ENCODE data around the gene SLC17A9. TPM values are rescaled to one million over a fixed set of nuclear protein-coding genes. Genes with fewer than 3 reads are reported as not detected.
A peak's percentile ranks its signal among the peaks of the same experiment; 100 is the strongest.

The SLC17A9 gene
- total and polyA plus RNA-seq, 3 experiments from 2014 or later = 1.0 to 26.8 (median 26.4) TPM

DNA sequence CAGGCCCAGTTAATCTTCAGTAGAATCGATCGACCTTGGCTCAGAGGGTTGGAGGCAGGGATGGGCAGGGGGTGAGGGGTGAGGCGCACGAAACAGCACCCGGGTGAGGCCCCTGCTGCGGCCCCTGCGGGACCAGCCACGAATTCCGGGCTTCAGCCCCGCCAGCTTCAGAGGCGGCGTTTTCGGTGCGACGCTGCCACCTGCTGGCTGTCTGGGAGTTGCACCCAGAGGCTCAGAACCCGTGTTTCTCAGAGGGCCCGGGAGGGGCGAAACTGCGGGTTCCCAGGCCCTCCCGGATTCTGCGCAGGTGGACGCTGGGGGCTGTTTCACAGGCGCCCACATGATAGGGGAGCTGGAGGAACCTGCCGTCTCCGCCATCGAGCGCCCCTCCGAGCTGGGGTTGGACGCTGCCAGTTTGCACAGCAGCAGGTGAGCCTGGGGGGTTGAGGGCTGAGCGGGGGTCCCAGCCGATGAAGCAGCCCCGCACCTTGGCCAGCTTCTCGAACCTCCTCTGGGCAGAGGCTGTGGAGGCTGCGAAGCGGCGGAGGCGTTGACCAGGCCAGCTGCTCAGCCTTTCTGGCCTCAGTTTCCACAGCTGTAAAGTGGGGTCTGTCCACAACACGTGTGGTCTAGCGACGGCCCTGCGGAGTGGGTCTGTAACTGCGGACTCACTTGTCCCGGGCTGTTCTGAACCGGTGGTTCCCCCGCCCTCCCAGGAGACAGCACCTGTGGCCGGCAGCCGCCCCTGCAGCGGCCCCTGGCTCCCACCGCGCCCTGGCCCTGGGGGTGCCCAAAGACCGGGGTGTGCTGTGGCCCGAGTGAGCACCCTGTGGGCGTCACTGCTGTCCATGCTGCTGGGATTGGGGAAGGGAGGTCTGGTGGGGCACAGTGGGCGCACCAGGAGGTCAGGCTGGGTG, 56.8 kb downstream of the SLC17A9 start:
- peaks cover 39 to 48% of the 10 kb centered on the region in 2 donors for H3K27me3 Mint-ChIP-seq
- POLR2A ChIA-PET = interaction anchor here (0.6 to 1.1 kb wide), 3 partner anchors 31 to 206 kb away, joined by 3 to 4 read pairs (median 3); no protein-coding TSS in a partner anchor
- H3K9me3 Mint-ChIP-seq = peaks cover 2 to 18% (median 11%) of the 10 kb centered on the region in 5 donors
- H3K4me3 ChIP-seq (ENCODE audit: low read length) = peak overlapping the region; percentile 34
- CTCF ChIA-PET = interaction anchor here (0.7 to 3.6 kb wide), 28 partner anchors 10 to 510 kb away, joined by 3 to 18 read pairs (median 4); no protein-coding TSS in a partner anchor
- peaks cover 49% of the 10 kb centered on the region for H3K27me3 ChIP-seq (ENCODE audit: insufficient read depth, low read length, poor library complexity, severe bottlenecking)
- peak; percentile 75 to 86 (median 78) for DNase-seq
- no peaks in the 10 kb centered on the region for H3K9me3 ChIP-seq (ENCODE audit: low read length)
- H3K36me3 Mint-ChIP-seq = peaks cover 2 to 15% (median 3%) of the 10 kb centered on the region in 3 donors
- no peak overlapping the region for H3K27ac ChIP-seq (ENCODE audit: low read depth, low read length)
- peaks cover 14 to 40% (median 21%) of the 10 kb centered on the region in 3 donors for H3K4me1 Mint-ChIP-seq
- peak overlapping the region in 5 of 8 donors; percentile 5 to 94 (median 90) for H3K27ac Mint-ChIP-seq
- peaks cover 27% of the 10 kb centered on the region for H3K4me1 ChIP-seq (ENCODE audit: insufficient read depth, low read length)
- no peaks in the 10 kb centered on the region for H3K36me3 ChIP-seq (ENCODE audit: insufficient read depth, low read length)
- H3K4me3 Mint-ChIP-seq = peak overlapping the region in 6 of 7 donors; percentile 3 to 95 (median 90)

GRCh38 chr20:63009988-63010769, 57.7 kb downstream of the SLC17A9 start:
- no peaks in the 10 kb centered on the region for H3K36me3 ChIP-seq (ENCODE audit: insufficient read depth, low read length)
- peak overlapping the region; percentile 69 for H3K4me3 ChIP-seq (ENCODE audit: low read length)
- Mint-ChIP-seq H3K36me3 (peaks cover 2 to 16% (median 3%) of the 10 kb centered on the region in 3 donors), H3K4me3 (peak overlapping the region; percentile 15 to 95 (median 90)), H3K9me3 (peaks cover 2 to 20% (median 11%) of the 10 kb centered on the region in 5 donors), H3K27me3 (peaks cover 35 to 52% of the 10 kb centered on the region in 2 donors), H3K27ac (peak overlapping the region in 6 of 8 donors; percentile 86 to 94 (median 92)), H3K4me1 (peaks cover 10 to 36% (median 17%) of the 10 kb centered on the region in 3 donors)
- POLR2A ChIA-PET = interaction anchor here (0.6 kb wide), 1 partner anchor 205 kb away, joined by 3 read pairs; no protein-coding TSS in a partner anchor
- H3K27ac ChIP-seq (ENCODE audit: low read depth, low read length) = no peak overlapping the region
- H3K27me3 ChIP-seq (ENCODE audit: insufficient read depth, low read length, poor library complexity, severe bottlenecking) = peaks cover 40% of the 10 kb centered on the region
- DNase-seq = peak; percentile 58 to 86 (median 75)
- no peaks in the 10 kb centered on the region for H3K9me3 ChIP-seq (ENCODE audit: low read length)
- CTCF ChIA-PET = interaction anchor here (1.0 to 3.6 kb wide), 12 partner anchors 9 to 144 kb away, joined by 3 to 18 read pairs (median 6); no protein-coding TSS in a partner anchor
- H3K4me1 ChIP-seq (ENCODE audit: insufficient read depth, low read length) = peaks cover 27% of the 10 kb centered on the region

GRCh38 chr20:63011798-63012197, 59.3 kb downstream of the SLC17A9 start:
- H3K27me3 Mint-ChIP-seq = peaks cover 37 to 52% of the 10 kb centered on the region in 2 donors
- no peak overlapping the region for H3K27ac ChIP-seq (ENCODE audit: low read depth, low read length)
- H3K27ac Mint-ChIP-seq = no peak overlapping the region
- peaks cover 32% of the 10 kb centered on the region for H3K27me3 ChIP-seq (ENCODE audit: insufficient read depth, low read length, poor library complexity, severe bottlenecking)
- no peaks in the 10 kb centered on the region for H3K36me3 ChIP-seq (ENCODE audit: insufficient read depth, low read length)
- CTCF ChIA-PET = interaction anchor here (0.6 to 1.6 kb wide), 3 partner anchors 39 to 342 kb away, joined by 3 to 6 read pairs (median 3); no protein-coding TSS in a partner anchor
- H3K9me3 ChIP-seq (ENCODE audit: low read length) = no peaks in the 10 kb centered on the region
- H3K9me3 Mint-ChIP-seq = peaks cover 2 to 20% (median 11%) of the 10 kb centered on the region in 5 donors
- peaks cover 2 to 16% (median 3%) of the 10 kb centered on the region in 3 donors for H3K36me3 Mint-ChIP-seq
- no peak overlapping the region for H3K4me3 ChIP-seq (ENCODE audit: low read length)
- peaks cover 10 to 30% (median 17%) of the 10 kb centered on the region in 3 donors for H3K4me1 Mint-ChIP-seq
- H3K4me1 ChIP-seq (ENCODE audit: insufficient read depth, low read length) = peaks cover 27% of the 10 kb centered on the region
- no peak for DNase-seq
- peak overlapping the region in 1 of 7 donors; percentile 3 for H3K4me3 Mint-ChIP-seq
- POLR2A ChIA-PET = no interaction called here

DNA sequence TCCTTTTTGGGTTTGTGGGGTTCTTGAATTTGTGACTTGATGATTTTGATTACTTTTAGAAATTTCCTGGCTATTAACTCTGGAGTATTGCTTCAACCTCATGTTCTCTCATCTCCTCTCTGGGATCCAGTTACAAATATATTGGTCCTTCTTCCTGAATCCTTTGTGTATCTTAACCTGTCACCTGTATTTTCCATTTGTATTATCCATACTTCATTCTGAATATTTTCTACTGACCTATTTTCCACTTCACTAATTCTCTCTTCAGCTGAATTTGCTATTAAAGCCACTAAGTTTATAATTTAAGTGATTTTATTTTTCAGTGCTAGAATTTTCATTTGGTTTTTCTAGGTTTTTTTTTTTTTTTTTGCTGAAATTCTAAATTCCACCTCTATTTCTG, 60.7 kb downstream of the SLC17A9 start:
- Mint-ChIP-seq H3K9me3 (peaks cover 2 to 20% (median 11%) of the 10 kb centered on the region in 5 donors), H3K4me3 (no peak overlapping the region), H3K27ac (no peak overlapping the region), H3K4me1 (peaks cover 10 to 21% (median 15%) of the 10 kb centered on the region in 3 donors), H3K27me3 (peaks cover 33 to 53% of the 10 kb centered on the region in 2 donors), H3K36me3 (peaks cover 2 to 16% (median 3%) of the 10 kb centered on the region in 3 donors)
- Histone ChIP-seq H3K27ac (ENCODE audit: low read depth, low read length) (no peak overlapping the region), H3K27me3 (ENCODE audit: insufficient read depth, low read length, poor library complexity, severe bottlenecking) (peaks cover 21% of the 10 kb centered on the region), H3K36me3 (ENCODE audit: insufficient read depth, low read length) (no peaks in the 10 kb centered on the region), H3K4me1 (ENCODE audit: insufficient read depth, low read length) (peaks cover 20% of the 10 kb centered on the region), H3K4me3 (ENCODE audit: low read length) (no peak overlapping the region), H3K9me3 (ENCODE audit: low read length) (no peaks in the 10 kb centered on the region)
- DNase-seq = no peak
- ChIA-PET CTCF (interaction anchor here (0.8 kb wide), 1 partner anchor 41 kb away, joined by 3 read pairs; no protein-coding TSS in a partner anchor), POLR2A (no interaction called here)

DNA sequence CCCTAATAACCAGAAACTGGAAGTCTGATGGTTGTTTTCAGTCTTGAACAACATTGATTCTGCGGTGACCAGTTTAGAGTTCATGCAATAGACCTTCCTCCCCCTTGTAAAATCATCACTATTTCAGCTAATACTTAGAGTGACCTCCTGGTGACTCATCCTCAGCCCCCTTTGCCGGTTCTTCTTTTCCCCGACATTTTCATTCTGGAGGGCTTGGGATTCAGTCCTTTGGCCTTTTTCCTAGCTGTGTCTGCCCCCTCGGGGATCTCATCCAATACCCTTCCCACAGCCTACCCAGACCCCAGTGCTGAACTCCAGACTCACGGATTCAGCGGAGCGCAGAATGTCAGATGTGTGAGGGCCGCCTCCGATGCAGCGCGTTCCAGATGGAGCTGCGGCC, 61.8 kb downstream of the SLC17A9 start:
- H3K4me3 Mint-ChIP-seq = no peak overlapping the region
- H3K27me3 ChIP-seq (ENCODE audit: insufficient read depth, low read length, poor library complexity, severe bottlenecking) = peaks cover 11% of the 10 kb centered on the region

DNA sequence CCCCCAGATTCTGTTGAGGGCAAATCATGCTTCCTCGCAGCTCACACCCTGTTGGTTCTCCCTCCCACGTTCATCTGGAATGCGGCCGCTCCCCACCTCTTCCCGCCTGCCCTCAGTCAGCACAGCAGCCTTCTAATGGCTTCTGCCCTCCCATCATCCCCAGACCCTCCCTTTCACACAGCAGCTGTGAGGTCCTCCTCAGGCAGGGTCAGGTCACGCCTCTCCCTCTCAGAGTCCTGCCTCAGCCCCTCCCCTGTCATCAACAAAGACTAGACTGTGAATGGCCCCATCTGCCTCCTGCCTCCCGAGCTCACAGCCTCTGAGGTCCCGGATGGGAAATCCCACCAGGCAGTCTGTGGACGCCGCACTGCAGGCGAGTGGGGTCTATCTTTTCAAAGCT, 62.2 kb downstream of the SLC17A9 start:
- Mint-ChIP-seq H3K27ac (no peak overlapping the region), H3K4me3 (no peak overlapping the region), H3K4me1 (peaks cover 6 to 11% (median 9%) of the 10 kb centered on the region in 3 donors), H3K9me3 (peaks cover 2 to 20% (median 11%) of the 10 kb centered on the region in 5 donors), H3K36me3 (peaks cover 2 to 16% (median 3%) of the 10 kb centered on the region in 3 donors), H3K27me3 (peaks cover 35 to 57% of the 10 kb centered on the region in 2 donors)
- Histone ChIP-seq H3K27ac (ENCODE audit: low read depth, low read length) (no peak overlapping the region), H3K4me3 (ENCODE audit: low read length) (no peak overlapping the region), H3K27me3 (ENCODE audit: insufficient read depth, low read length, poor library complexity, severe bottlenecking) (peaks cover 7% of the 10 kb centered on the region), H3K36me3 (ENCODE audit: insufficient read depth, low read length) (no peaks in the 10 kb centered on the region), H3K9me3 (ENCODE audit: low read length) (no peaks in the 10 kb centered on the region), H3K4me1 (ENCODE audit: insufficient read depth, low read length) (peaks cover 6% of the 10 kb centered on the region)
- POLR2A ChIA-PET = no interaction called here
- CTCF ChIA-PET = interaction anchor here (1.2 kb wide), 1 partner anchor 11 kb away, joined by 3 read pairs; no protein-coding TSS in a partner anchor
- no peak for DNase-seq

More for the DNA sequence above, 61.8 kb downstream of the SLC17A9 start:
- ChIA-PET CTCF (interaction anchor here (1.2 kb wide), 1 partner anchor 11 kb away, joined by 3 read pairs; no protein-coding TSS in a partner anchor), POLR2A (no interaction called here)
- Mint-ChIP-seq H3K27ac (no peak overlapping the region), H3K27me3 (peaks cover 31 to 53% of the 10 kb centered on the region in 2 donors), H3K36me3 (peaks cover 2 to 16% (median 3%) of the 10 kb centered on the region in 3 donors), H3K4me1 (peaks cover 6 to 11% (median 10%) of the 10 kb centered on the region in 3 donors), H3K9me3 (peaks cover 2 to 20% (median 11%) of the 10 kb centered on the region in 5 donors)
- Histone ChIP-seq H3K9me3 (ENCODE audit: low read length) (no peaks in the 10 kb centered on the region), H3K4me3 (ENCODE audit: low read length) (no peak overlapping the region), H3K4me1 (ENCODE audit: insufficient read depth, low read length) (peaks cover 10% of the 10 kb centered on the region), H3K36me3 (ENCODE audit: insufficient read depth, low read length) (no peaks in the 10 kb centered on the region), H3K27ac (ENCODE audit: low read depth, low read length) (no peak overlapping the region)
- no peak for DNase-seq

DNA sequence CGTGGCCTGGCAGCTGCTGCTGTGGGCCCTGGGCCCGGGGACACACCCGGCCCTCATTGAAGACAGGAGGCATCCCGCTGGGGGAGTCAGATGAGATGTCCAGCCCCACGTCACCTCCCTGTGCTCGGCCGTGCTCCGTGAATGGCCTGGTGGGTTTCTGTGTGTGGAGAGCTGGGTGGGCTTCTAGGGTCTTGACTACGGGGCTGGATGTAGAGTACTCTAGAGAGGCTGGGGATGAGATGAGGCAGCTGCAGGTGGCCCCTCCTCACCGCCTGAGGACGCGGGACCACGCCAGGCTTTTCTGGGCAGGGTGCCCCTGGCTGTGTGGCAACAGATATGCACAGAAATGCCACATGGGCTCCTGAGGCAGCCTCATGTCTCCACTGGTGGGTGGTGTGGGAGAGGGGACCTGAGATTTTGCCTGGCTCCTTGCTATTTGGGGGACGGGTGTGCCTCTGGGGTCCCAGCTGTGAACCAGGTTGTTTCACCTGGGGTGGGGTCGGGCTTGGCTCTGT, 62.7 kb downstream of the SLC17A9 start:
- no peaks in the 10 kb centered on the region for H3K9me3 ChIP-seq (ENCODE audit: low read length)
- CTCF ChIA-PET = no interaction called here

More for the DNA sequence above, 62.7 kb downstream of the SLC17A9 start:
- peaks cover 2 to 20% (median 11%) of the 10 kb centered on the region in 5 donors for H3K9me3 Mint-ChIP-seq
- H3K27ac Mint-ChIP-seq = no peak overlapping the region
- no peak for DNase-seq
- H3K36me3 Mint-ChIP-seq = peaks cover 2 to 16% (median 2%) of the 10 kb centered on the region in 3 donors
- H3K4me3 ChIP-seq (ENCODE audit: low read length) = no peak overlapping the region
- no peaks in the 10 kb centered on the region for H3K36me3 ChIP-seq (ENCODE audit: insufficient read depth, low read length)
- H3K27ac ChIP-seq (ENCODE audit: low read depth, low read length) = no peak overlapping the region
- peaks cover 2% of the 10 kb centered on the region for H3K27me3 ChIP-seq (ENCODE audit: insufficient read depth, low read length, poor library complexity, severe bottlenecking)
- H3K4me3 Mint-ChIP-seq = no peak overlapping the region
- POLR2A ChIA-PET = no interaction called here
- peaks cover 1% of the 10 kb centered on the region for H3K4me1 ChIP-seq (ENCODE audit: insufficient read depth, low read length)
- H3K27me3 Mint-ChIP-seq = peaks cover 35 to 56% of the 10 kb centered on the region in 2 donors
- H3K4me1 Mint-ChIP-seq = peaks cover 4 to 6% (median 4%) of the 10 kb centered on the region in 3 donors
